Vagina (tissue), 2 donors: ENCODE data around the gene BMPR1A.

Experiments used
- POLR2A ChIP-seq, 2 donors: fragments of 450-650 bp; IDR thresholded peaks; one replicate each; pipeline ENCODE4 v1.6.1; 2017; ENCODE audit warnings: antibody characterized with exemption in 2 of 2, mild to moderate bottlenecking in 2 of 2, moderate library complexity in 2 of 2
- POLR2AphosphoS5 ChIP-seq, 2 donors: sonication (generic); formaldehyde crosslinking; IDR thresholded peaks; one replicate each; pipeline ENCODE4 v1.9.0; 2017; ENCODE audit warnings: antibody characterized with exemption in 2 of 2, mild to moderate bottlenecking in 2 of 2, low read depth in 1 of 2; ENCODE audit not compliant: insufficient read depth in 1 of 2
- TF ChIP-seq, protein P1 (sequence below), 3 experiments: fragments of 450-650 bp in 2 of 3; fragments of 200-600 bp in 1 of 3; sonication (generic) in 1 of 3; IDR thresholded peaks; one replicate each; pipeline ENCODE4 v1.5.1; 2017 to 2019; ENCODE audit warnings: antibody characterized with exemption in 3 of 3, mild to moderate bottlenecking in 2 of 3, moderate library complexity in 2 of 3

- TF ChIP-seq, protein P1, sequence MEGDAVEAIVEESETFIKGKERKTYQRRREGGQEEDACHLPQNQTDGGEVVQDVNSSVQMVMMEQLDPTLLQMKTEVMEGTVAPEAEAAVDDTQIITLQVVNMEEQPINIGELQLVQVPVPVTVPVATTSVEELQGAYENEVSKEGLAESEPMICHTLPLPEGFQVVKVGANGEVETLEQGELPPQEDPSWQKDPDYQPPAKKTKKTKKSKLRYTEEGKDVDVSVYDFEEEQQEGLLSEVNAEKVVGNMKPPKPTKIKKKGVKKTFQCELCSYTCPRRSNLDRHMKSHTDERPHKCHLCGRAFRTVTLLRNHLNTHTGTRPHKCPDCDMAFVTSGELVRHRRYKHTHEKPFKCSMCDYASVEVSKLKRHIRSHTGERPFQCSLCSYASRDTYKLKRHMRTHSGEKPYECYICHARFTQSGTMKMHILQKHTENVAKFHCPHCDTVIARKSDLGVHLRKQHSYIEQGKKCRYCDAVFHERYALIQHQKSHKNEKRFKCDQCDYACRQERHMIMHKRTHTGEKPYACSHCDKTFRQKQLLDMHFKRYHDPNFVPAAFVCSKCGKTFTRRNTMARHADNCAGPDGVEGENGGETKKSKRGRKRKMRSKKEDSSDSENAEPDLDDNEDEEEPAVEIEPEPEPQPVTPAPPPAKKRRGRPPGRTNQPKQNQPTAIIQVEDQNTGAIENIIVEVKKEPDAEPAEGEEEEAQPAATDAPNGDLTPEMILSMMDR (IDR thresholded peaks at IDR 0.05), result no peak
- no peak for TF ChIP-seq POLR2A (IDR thresholded peaks at IDR 0.05)
- no peak for TF ChIP-seq POLR2AphosphoS5 (IDR thresholded peaks at IDR 0.05; ENCODE audit: insufficient read depth in 1 of 2, low read depth in 1 of 2)
Observed at GRCh38 chr10:86801995-86802394, 45.6 kb downstream of the BMPR1A start.
